WI38 (cell line): ENCODE results near the gene CDH23.

Experiments
- H3K4me3 ChIP-seq: 2 replicates; pipeline ENCODE4 v1.5.1; 2011; ENCODE audit warnings: low read depth, mild to moderate bottlenecking, control low read depth, low read length
- CTCF ChIP-seq: IDR thresholded peaks from 2 replicates; pipeline ENCODE4 v1.5.1; 2012; ENCODE audit warnings: low read depth, mild to moderate bottlenecking, control low read depth, low read length

CDH23 gene

DNA sequence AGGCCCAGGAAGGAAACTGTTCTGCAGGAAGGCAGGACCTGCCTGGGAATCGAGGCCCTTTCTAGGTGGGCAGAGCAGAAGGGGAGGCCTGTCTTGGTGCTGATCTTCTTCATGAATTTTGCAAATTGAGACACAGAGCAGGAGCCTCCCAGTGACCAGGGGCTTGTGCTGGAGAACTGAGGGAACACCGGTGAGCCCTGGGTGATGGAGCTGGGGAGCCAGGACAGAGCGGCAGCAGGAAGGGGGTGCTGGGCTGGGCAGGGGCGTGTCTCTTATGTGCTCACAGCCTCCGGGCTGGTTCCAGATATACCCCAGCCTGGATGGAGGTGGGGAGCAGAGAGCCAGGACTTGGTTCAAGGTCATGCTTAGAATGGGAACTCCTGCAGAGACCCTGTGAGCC, 182.9 kb downstream of the CDH23 start:
- no peak for TF ChIP-seq CTCF
- no peak overlapping the region for H3K4me3 ChIP-seq

- no peak for TF ChIP-seq CTCF
- H3K4me3 ChIP-seq: no peak overlapping the region
Observed at GRCh38 chr10:71580415-71580814, 183.7 kb downstream of the CDH23 start.

GRCh38 chr10:71580926-71581325, 184.2 kb downstream of the CDH23 start:
- no peak overlapping the region for H3K4me3 ChIP-seq
- no peak for TF ChIP-seq CTCF

DNA sequence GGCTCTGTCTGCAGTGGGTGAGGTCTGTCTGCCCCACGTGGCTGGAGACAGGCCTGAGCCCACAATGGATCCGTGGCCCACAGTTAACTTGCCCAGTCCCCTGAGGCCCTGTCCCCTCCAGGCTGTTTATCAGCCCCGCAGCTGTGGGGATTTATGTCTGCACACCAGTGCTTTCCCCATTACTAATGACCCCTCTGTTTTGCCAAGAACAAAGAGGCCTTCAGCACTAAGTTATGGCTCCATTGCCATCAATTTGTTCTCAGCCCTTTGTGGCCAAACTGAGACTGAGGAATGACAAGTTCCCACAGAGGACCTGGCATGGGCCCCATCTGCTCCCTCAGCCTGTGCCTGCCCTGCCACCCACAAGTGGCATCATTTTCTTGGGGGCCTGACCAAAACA, 184.7 kb downstream of the CDH23 start:
- TF ChIP-seq CTCF: no peak
- no peak overlapping the region for H3K4me3 ChIP-seq

- H3K4me3 ChIP-seq: no peak overlapping the region
- TF ChIP-seq CTCF: no peak
Observed at GRCh38 chr10:71582019-71582418, 185.3 kb downstream of the CDH23 start.

GRCh38 chr10:71582506-71583475, 186.1 kb downstream of the CDH23 start:
- no peak for TF ChIP-seq CTCF
- H3K4me3 ChIP-seq: no peak overlapping the region

DNA sequence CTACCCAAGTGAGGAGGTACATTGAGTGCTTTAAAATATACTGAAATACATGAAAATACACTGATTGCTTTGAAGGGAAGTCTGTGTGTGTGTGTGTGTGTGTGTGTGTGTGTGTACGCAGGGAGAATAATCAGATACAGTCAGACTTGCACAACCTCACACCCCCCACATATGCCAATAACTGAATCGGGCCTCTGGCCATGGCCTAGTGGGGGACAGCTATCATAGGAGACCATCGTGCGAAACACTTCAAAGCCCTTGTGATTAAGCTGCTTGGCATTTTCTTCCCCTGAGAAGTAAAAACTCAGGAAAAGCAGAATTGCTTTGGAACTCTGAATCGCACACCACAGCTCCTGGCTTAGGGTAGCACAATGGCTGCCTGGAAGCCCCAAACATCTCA, 187.7 kb downstream of the CDH23 start:
- TF ChIP-seq CTCF: no peak
- H3K4me3 ChIP-seq: no peak overlapping the region
